ENCODE results near the gene ROBO1.

The ROBO1 gene

DNA sequence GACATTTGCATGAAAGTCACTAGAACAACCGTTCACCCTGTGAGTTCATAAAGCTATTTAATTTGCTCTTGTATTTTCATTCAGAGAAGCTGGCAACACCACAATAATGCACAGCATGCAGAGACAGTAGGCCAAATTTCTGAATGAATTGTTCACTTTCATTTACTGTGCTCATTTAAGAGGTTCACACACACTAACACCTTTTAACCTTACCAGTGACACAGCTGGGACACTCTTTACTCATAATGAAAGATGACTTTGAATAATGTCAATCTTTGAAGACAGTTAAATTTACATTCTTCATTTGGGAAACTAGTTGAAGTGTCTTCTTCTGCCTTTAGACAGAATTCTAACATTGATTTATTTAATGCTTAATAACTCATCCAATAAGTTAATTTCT, 95.7 kb downstream of the ROBO1 start:
- DNase-seq, result no peak

DNA sequence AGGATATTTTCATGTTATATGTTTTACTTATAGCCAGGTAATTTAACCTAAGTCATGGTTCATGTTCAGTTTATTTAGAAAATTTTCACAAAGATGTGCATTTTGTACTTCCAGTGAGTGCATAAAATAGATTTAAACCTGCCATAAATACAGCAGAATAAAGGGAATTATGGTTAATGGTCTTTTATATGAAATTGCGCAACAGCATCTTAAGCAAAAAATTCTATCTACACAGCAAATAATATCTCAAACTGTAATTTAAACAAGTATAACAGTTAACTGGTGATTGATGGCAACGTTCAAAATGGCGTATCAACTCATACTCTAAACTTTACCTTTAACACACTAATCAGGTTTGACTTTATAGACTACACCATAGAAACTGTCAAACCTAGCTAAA, 97.6 kb downstream of the ROBO1 start:
- no peak for DNase-seq

DNA sequence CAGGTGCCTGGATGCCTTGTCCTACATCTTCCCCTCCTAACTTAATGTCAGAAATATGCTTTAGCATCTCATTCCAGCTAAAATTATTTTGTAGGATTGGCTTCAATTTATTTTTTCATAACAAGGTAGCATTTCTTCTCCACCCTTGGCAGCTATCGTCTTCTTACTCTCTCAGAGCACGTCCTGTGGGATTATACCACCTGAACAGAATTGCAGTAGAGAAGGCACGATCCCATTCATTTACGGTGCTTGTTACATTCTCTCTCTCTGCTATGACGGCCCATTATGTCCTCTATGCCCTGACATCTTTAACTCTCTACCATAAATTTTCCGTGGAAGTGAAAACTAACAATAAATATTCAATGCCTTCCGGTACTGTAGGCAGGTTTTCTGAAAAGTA, 103.3 kb downstream of the ROBO1 start:
- DNase-seq, result no peak

DNA sequence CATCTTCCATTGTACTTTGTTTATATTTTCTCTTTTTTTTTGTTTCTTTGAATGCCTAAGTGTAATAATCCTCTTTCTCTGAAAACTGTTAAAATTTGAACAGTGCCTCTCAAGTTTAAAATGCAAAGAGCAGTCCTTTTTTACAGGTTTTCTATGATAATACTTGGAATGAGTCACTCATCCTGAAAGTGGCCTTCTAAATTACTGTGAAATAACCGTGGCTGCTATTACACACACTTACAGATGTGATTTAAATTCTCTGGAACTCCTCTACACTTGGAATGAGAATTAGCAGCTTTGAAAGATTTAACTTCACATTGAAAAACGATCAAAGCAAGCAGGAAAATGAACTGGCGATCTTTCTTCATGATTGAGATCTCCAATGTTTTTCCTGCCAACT, 105.9 kb downstream of the ROBO1 start:
- no peak for DNase-seq

DNA sequence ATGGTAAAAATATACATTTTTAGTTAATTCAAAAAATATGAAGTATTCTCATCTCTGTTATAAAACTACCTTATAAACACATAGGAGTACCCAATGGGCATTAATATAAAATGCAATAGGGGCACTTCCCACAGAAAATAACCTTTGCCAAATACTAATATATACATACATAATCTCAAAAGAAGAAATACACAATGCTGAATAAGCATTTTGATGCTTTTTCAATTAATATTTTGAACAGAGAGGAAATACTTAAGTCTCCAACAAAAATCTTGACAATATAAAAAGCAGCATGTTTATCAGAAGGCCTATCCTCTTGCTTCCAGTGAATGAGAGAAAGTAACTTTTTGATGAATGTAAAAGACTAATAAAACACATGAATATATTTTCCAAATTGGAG, 110.7 kb downstream of the ROBO1 start:
- DNase-seq, result no peak

DNA sequence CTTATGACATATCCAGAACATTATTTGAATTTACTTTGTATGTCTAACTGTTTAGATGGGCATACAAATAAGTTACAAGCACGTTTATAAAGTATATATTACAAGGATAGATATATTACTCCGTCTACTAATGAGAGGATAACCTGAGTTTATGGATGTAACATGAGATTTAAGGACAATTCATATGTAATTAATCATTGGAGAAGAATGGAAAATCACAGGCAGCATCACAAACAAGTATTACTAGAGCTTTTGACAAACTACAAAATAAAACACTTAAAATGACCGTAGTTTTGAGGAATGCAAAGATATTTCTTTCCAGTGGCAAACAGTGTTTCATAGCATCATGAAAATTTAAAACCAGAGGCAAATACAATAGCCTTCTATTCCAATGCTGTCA, 113.8 kb downstream of the ROBO1 start:
- no peak for DNase-seq

DNA sequence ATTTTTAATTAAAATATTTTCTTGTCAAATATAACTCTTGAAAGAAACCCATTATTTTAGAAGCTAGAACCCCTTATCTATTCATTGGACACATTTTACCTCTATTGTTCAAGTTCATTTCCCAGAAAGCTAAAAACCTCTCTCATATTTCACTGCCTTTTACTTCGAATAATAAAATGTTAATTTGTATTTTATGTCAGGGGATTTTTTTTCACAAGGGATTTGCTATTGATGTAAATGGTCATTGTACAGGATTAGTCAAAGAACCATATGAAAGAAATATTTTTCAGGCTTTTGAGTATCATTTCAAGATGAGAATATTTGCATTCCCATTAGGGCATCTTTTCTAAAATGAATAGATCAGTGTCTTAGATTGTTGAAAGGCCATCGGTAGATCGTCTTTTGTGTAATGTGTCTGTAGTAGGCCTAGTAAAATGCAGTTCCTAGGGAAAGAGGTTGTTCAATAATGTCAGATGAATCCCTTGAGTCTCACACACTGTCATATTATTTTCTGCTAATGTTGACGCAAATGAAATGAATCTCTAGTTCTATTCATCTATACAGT, 114.5 kb downstream of the ROBO1 start:
- no peak for DNase-seq

DNA sequence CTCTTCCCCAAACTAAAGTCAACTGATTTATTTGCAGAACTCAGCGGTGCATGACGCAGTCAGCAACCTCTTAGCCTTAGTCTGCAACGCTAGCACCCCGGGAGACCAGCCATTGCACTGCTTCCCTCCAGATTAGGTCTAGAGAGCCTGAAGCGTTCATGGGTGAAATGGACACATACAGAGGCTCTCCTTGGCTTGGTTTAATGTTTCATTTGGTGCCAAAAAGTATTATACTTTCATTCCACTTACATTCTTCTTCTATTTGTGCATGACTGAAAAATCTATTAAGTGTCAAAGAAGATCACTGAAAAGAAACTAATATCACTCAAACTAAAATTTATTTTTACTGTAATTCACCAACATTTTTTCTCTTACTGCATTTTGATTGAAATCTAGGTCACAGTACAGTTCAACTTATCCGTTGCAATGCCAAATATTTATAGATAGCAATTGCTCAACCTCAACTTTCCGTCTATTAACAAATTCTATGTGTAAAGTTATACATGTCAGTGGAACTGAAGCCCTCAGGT, 116.2 kb downstream of the ROBO1 start:
- DNase-seq, result no peak

DNA sequence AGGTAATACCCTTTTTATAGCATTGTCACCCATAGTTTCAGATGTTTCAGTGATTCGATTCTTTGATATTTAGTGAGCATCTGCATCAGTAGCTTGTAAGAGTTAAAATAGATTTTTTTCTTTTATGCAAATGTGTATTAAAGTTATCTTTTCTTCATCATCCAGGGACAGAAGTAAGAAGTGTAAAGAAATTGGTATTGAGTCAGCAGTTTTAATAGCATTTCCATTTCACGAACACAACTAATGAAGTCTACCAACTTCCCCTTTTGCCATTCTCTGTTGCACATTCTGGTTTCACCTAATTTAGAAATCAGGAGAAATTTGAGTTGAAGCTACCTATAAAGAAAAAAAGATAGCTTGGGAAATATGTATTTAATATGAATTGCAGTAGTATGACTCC, 127.9 kb downstream of the ROBO1 start:
- no peak for DNase-seq

DNA sequence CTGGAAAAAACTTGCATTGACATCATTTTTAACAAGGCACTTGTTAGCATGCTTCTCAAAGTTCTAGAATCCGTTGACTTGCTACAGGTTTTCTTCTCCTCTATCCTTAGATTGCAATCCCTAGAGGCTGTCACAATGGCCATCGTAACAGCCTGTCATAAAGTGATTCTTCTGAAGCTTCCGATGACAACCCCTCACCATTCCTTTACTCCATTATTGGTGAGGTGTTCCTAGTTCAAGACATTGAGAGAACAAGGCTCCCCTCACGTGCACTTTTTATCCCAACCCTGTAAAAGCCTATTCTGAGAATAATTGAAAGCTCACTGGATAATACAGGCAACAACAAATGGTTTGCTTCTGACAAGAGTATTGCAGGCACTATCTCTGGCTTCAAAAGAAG, 131.4 kb downstream of the ROBO1 start:
- DNase-seq, result no peak

DNA sequence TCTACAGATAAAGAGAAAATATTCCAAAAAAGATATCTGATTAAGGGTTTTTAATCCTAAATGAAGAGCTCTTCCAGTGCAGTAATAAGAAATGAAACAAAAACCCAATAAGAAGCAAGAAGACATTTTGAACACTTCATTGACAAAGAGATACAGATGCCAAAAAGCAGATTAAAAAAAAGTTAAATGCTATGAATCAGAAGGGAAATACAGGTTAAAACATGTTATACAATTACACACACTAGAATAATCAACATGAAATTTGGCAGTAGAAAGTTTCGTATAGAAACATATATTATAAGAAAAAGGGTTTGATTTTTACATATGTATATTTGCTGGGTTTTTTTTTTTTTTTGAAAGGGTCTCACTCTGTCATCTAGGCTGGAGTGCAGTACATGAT, 135.0 kb downstream of the ROBO1 start:
- DNase-seq, result no peak

DNA sequence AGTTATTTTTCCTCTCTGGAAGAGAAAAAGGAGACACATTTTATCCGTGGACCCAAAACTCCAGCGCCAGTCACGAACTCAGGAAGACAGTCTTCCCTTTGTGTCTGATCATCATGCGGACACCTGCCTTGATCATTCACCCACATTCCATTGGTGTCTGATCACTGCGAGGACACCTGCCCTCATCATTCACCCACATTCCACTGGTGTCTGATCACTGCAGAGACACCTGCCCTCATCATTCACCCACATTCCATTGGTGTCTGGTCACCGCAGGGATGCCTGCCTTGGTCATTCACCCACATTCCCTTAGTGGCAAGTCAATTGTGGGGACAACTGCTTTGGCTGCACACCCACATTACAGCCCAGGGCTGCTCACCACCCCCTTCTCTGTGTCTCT, 148.9 kb downstream of the ROBO1 start:
- no peak for DNase-seq

DNA sequence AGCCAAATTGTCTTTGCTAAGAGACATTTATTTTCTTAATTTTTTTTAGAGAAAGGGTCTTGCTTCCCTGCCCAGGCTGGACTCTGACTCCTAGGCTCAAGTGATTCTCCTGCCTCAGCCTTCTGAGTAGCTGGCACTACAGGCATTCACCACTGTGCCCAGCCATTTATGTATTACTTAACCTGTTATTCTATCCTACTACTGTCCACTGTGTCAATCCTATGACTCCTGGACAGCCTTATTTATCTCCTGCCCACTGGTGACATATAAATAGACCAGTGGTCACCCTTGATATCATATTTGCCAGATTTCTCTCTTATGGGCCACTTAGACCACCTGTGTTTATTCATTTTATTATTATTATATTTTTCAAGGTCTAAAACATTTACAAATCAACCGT, 161.4 kb downstream of the ROBO1 start:
- no peak for DNase-seq

DNA sequence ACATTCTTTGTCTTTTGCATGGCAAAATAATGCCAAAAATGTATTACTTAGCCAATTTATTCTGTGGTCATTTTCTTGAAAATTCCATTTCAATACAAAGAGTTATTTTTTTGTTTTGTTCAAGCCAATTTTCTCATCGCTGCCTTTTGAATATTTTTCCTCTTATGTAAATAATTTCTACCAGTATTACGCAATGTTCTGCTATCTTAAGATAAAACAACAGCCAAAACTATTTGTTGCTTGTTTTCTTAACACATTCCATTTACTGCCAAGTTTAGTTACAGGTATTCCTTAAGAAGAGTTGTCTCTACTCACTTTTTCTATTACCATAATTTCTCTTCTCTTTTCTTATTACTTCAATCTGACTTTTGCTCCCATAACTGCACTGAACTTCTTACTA, 163.1 kb downstream of the ROBO1 start:
- DNase-seq, result no peak

DNA sequence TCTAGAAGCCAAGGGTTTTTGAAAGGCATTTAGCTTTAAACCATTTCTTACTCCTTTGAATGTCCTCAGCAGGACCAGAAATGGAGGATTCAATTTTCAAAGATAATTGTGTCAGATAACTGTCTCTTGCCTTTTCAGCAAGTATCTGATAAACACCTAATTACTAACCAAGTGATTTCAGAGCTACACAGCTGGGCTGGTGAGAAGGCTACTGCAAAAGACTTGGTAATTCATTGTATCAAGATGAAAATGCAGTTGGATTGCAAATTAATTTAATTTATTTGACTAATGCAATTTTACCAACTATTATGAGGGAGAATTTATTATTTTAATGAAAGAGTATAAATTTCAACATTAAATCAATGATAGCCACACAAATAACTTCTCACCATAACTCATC, 165.4 kb downstream of the ROBO1 start:
- no peak for DNase-seq

DNA sequence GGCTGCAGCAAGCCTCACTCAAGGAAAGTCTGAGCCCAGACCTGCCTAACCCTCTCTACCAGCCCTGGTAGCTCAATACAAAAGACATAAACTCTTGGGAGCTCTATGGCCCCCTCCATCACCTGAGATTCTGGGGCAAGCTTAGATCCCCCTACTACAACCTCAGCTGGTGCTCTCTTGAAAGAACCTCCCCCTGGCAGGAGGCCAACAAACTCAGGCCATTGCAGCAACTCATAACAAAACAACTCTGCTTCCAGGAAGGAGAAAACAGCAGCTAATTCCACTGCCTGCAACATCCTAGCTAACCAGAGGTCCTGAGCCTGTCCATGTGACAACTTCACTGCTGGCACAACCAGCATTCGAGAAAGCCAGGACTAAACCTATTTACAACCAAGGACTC, 169.2 kb downstream of the ROBO1 start:
- peak in 1 of 56 donors; percentile 1 for DNase-seq

DNA sequence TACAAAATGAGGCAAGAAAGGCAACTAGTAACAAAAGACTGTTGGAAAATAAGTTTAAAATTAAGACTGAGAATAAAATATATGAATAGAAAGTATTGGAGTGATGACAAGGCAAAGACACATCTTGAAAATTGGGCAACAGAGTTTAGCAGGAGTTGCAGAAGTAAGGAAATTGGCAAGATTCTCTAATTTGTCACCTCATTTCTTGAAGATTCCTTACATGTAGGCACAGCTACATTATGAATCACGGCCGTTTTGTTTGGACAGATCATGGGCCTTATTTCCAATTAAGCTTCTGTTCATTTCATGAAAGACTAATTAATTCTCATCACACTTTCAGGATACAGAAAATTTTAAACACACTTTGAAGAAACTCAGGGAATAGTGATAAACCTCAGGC, 170.1 kb downstream of the ROBO1 start:
- no peak for DNase-seq

DNA sequence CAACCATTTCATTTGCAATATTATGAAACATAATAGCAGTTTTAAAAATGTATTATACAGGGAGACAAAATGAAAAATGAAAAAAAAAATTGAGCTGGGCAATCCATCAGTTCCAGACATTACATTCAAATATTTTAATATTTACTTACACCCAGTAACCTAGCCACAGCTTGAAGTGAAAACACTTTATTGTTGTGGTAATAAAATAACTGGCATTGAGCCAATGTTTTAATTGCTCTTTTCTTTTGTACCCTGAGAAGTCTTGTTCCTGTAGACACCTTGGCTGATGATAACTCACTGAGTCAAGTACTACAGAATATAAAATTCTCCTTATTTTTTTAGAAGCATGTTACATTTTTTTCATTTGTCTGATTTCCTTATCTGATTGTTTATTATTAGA, 180.6 kb downstream of the ROBO1 start:
- no peak for DNase-seq

DNA sequence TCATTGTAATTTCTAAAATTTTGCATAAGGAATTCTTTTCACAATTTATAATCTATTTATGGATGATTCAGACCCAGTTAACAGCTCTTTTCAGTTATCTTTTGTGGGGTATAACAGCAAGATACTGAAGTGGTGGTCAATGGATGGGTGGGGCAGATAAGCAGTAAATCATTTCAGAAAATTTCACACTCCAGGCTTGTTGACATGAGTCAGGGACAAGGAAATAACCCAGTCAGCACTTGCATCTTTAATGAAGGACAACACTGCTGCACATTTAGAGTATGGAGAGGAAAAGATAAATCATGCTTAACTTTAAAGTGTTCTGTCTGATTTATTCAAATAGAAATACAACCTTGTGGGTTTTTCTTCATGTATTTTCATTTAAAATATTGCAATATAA, 181.6 kb downstream of the ROBO1 start:
- DNase-seq, result no peak

DNA sequence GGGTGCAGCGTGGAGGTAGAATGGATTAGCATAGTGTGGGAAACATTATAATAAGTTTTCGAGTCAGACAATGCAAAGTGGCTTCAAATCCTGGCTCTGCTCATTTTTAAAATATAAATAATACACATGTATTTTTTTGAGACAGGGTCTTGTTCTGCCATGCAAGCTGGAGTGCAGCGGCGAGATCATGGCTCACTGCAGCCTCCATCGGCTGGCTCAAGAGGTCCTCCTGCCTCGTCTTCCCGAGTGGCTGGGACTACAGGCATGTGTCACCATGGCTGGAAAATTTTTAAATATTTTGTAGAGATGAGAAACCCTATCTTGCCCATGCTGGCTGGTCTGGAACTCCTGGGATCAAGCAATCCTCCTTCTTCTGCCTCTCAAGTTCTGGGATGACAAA, 194.9 kb downstream of the ROBO1 start:
- DNase-seq, result no peak

DNA sequence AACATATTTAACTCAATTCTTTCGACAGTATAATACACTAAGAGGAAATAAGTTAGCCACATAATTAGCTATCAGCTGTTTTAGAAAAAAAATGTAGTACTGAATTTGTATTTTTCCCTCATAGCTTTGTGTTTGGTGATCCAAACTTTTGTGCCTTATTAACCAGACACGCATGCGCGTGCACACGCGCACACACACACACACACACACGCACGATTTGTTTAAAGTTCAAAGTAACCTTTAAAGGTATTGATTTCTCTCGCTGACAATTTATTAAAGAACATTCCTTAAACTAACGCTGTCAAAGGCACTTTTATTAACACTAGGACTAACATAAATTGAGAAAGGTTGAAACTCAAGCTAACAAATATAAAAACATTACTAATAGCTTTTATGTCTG, 198.9 kb downstream of the ROBO1 start:
- DNase-seq, result no peak

DNA sequence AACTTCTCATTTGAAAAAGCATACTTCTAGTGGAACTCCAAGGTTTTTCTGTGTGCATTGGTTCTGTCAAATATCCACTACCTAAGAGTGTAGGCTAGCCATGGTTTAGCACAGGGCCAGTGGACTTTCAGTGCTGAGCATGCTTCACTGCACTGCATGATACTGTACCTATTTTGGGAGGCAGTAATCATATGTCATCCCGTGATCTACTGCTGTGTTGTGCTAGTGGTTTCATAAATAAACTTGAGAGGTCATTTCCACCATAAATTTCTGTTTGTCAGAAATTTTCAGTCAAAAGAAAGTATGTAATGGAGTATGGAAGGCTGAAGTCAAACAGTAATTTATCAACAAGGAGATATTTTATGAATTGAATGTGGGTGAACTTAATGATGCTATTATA, 203.6 kb downstream of the ROBO1 start:
- no peak for DNase-seq

DNA sequence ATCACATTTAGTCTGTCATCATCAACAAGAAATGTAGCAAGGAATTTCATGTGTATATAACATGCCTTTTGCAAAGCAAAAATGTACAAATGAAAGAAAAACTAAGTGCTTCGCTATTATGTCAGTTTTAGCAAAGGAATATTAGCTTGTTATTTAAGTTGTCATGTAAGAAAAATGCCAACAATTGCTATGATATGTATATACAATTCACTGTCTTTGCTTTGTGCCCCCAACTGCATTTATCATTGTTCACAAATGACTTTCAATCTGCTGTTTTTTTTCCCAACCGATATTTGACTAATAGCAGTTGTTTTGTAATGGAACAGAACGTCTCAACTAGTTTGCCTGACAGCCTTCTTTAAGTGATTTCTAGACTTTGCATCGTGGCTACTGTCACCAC, 207.1 kb downstream of the ROBO1 start:
- no peak for DNase-seq

DNA sequence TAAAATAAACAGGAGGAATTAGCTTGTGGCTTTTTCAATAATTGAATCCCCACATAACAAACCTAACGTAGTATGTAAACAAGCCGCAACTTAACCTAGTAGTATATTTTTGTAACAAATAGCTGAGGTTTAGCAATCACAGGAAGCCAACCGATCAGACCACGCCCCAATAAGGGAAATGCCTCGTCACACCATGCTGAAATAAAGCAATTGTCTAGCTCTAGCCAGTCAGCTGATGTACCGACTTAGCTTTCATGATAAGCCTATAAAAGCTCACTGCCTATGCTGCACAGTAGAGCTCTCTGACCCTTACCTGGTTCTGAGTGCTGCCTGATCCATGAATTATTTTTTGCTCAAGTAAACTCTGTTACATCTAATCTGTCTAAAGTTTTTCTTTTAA, 208.9 kb downstream of the ROBO1 start:
- no peak for DNase-seq

Measured in nucleus accumbens (tissue), 56 donors.